ENCODE results near the gene FEZF2.

DNA sequence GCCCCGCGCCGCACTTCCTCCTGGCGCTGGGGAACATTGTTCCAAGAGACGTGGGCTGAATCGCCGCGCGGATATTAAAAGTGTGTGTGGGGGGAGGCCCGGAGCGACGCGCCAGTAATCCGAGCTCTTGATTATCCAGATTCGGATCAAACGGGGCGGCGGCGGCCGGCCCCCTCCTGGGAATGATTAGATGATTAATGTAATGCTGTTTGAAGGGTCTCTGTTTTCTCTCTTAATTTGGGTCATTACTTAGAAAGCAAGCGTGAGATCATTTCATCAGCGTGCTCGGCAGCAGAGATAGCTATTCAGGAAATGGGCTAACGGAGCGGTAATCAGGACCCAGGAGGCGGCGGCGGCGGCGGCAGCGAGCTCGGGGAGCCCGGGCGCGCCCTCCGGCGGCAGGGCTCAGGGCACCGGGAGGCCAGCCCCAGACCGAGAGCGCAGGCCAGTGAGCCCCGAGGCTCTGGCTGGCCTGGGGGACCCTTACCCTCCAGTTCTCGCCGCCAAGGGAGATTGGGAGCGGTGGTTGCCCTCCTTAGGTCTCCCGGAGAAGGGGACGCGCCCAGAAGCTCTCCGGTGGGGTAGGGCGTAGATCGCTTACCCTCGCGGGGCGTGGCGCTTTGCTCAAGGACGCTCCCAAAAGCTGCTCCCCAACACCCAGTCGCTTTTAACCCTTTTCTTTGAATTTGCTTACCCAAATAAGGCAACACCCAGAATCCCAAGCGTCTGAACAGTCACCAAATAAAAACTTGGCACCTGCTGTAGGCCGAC is 4.5 kb downstream of the FEZF2 start:
- TF ChIP-seq POLR2A (IDR thresholded peaks at IDR 0.05) (no peak), EP300 (IDR thresholded peaks at IDR 0.05; ENCODE audit: low read depth) (no peak)
- TF ChIP-seq, protein P1, sequence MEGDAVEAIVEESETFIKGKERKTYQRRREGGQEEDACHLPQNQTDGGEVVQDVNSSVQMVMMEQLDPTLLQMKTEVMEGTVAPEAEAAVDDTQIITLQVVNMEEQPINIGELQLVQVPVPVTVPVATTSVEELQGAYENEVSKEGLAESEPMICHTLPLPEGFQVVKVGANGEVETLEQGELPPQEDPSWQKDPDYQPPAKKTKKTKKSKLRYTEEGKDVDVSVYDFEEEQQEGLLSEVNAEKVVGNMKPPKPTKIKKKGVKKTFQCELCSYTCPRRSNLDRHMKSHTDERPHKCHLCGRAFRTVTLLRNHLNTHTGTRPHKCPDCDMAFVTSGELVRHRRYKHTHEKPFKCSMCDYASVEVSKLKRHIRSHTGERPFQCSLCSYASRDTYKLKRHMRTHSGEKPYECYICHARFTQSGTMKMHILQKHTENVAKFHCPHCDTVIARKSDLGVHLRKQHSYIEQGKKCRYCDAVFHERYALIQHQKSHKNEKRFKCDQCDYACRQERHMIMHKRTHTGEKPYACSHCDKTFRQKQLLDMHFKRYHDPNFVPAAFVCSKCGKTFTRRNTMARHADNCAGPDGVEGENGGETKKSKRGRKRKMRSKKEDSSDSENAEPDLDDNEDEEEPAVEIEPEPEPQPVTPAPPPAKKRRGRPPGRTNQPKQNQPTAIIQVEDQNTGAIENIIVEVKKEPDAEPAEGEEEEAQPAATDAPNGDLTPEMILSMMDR (IDR thresholded peaks at IDR 0.05), result no peak
